GM23338 (cell line): Measurements from ENCODE around the gene TMEM38A. TPM values are rescaled to one million over a fixed set of nuclear protein-coding genes. Genes with fewer than 3 reads are reported as not detected.

ENCODE experiments used
- ATAC-seq: fragments of 200-7000 bp; cut with Tn5 transposase; 3 replicates; pipeline ENCODE4 v1.9.1; 2020
- DNase-seq: peaks from one replicate; pipeline ENCODE4 v3.0.0-alpha.2; 2015; ENCODE audit warnings: low spot score
- H2AFZ ChIP-seq: fragments of 200-600 bp; sonication (generic); 2 replicates; pipeline ENCODE4 v1.8.0; 2016; ENCODE audit warnings: antibody characterized with exemption, mild to moderate bottlenecking, moderate library complexity
- H3F3A ChIP-seq: fragments of 200-600 bp; sonication (generic); replicated peaks from 2 replicates; pipeline ENCODE4 v1.8.0; 2017; ENCODE audit warnings: antibody characterized with exemption, mixed run types, low read depth
- H3K27ac ChIP-seq: fragments of 200-600 bp; sonication (generic); 2 replicates; pipeline ENCODE4 v1.6.1; 2016; ENCODE audit warnings: low read depth
- H3K27me3 ChIP-seq: fragments of 200-600 bp; sonication (generic); 2 replicates; pipeline ENCODE4 v1.8.0; 2016; ENCODE audit warnings: mild to moderate bottlenecking, mixed run types, moderate library complexity; ENCODE audit not compliant: insufficient read depth
- H3K36me3 ChIP-seq: fragments of 200-600 bp; sonication (generic); 2 replicates; pipeline ENCODE4 v1.8.0; 2016; ENCODE audit warnings: mild to moderate bottlenecking; ENCODE audit not compliant: insufficient read depth
- H3K4me1 ChIP-seq: fragments of 200-600 bp; sonication (generic); 2 replicates; pipeline ENCODE4 v1.8.0; 2016; ENCODE audit warnings: mild to moderate bottlenecking, moderate library complexity; ENCODE audit not compliant: insufficient read depth
- H3K4me2 ChIP-seq: fragments of 200-600 bp; sonication (generic); 2 replicates; pipeline ENCODE4 v1.7.1; 2017; ENCODE audit warnings: mixed run types
- H3K4me3 ChIP-seq: fragments of 200-600 bp; sonication (generic); 2 replicates; pipeline ENCODE4 v1.6.1; 2016; ENCODE audit warnings: mixed run types
- H3K79me2 ChIP-seq: fragments of 200-600 bp; sonication (generic); replicated peaks from 2 replicates; pipeline ENCODE4 v1.8.0; 2017; ENCODE audit warnings: mild to moderate bottlenecking; ENCODE audit not compliant: insufficient read depth
- H3K9me2 ChIP-seq: fragments of 200-600 bp; sonication (generic); 2 replicates; pipeline ENCODE4 v1.8.0; 2017; ENCODE audit not compliant: insufficient read depth
- H4K20me1 ChIP-seq: fragments of 200-600 bp; sonication (generic); replicated peaks from 2 replicates; pipeline ENCODE4 v1.8.0; 2017; ENCODE audit warnings: mild to moderate bottlenecking; ENCODE audit not compliant: insufficient read depth
- H3K27ac Mint-ChIP-seq: 2 replicates; pipeline ENCODE4 v1.8.0; 2020; ENCODE audit warnings: inconsistent platforms, mild to moderate bottlenecking, moderate library complexity, mixed read lengths
- H3K27me3 Mint-ChIP-seq: 3 replicates; pipeline ENCODE4 v1.8.0; 2022; ENCODE audit warnings: low read depth, mild to moderate bottlenecking, moderate library complexity, mixed read lengths, inconsistent platforms; ENCODE audit not compliant: insufficient read depth, poor library complexity
- H3K36me3 Mint-ChIP-seq: 3 replicates; pipeline ENCODE4 v1.8.0; 2021; ENCODE audit warnings: low read depth, mild to moderate bottlenecking, inconsistent platforms, moderate library complexity, mixed read lengths
- H3K4me1 Mint-ChIP-seq: 3 replicates; pipeline ENCODE4 v1.8.0; 2020; ENCODE audit warnings: mild to moderate bottlenecking, inconsistent platforms, mixed read lengths
- H3K4me3 Mint-ChIP-seq: 3 replicates; pipeline ENCODE4 v1.8.0; 2021; ENCODE audit warnings: moderate library complexity, mild to moderate bottlenecking, inconsistent platforms, mixed read lengths
- H3K9me3 Mint-ChIP-seq: 3 replicates; pipeline ENCODE4 v1.8.0; 2020; ENCODE audit warnings: moderate library complexity, mild to moderate bottlenecking, inconsistent platforms, mixed read lengths
- CREB1 ChIP-seq: fragments of 250-450 bp; sonication (Bioruptor Pico); IDR thresholded peaks from 2 replicates; pipeline ENCODE4 v1.5.0; 2020; ENCODE audit warnings: low read depth, mild to moderate bottlenecking, moderate library complexity
- CTCF ChIP-seq, 2 experiments: fragments of 200-600 bp in 1 of 2; sonication (generic) in 1 of 2; conservative IDR thresholded peaks; 2 replicates each; pipeline versions ENCODE4 v1.5.1 to v1.6.1; 2016 to 2017; ENCODE audit warnings: antibody characterized with exemption in 2 of 2, low read depth in 2 of 2, mild to moderate bottlenecking in 2 of 2, moderate library complexity in 1 of 2
- ETS1 ChIP-seq: IDR thresholded peaks from 2 replicates; pipeline ENCODE4 v1.6.1; 2016; ENCODE audit warnings: antibody characterized with exemption
- EZH2 ChIP-seq: fragments of 200-600 bp; sonication (generic); IDR thresholded peaks from one replicate; pipeline ENCODE4 v1.8.0; 2017; ENCODE audit warnings: antibody characterized with exemption, mild to moderate bottlenecking, low read depth; ENCODE audit not compliant: unreplicated experiment
- EZH2phosphoT487 ChIP-seq: fragments of 200-600 bp; sonication (generic); IDR thresholded peaks from one replicate; pipeline ENCODE4 v1.8.1; 2018; ENCODE audit warnings: antibody characterized with exemption; ENCODE audit not compliant: unreplicated experiment
- JUNB ChIP-seq: IDR thresholded peaks from one replicate; pipeline ENCODE4 v1.6.1; 2016; ENCODE audit warnings: antibody characterized with exemption; ENCODE audit not compliant: unreplicated experiment
- NANOG ChIP-seq: IDR thresholded peaks from 2 replicates; pipeline ENCODE4 v1.6.1; 2016; ENCODE audit warnings: antibody characterized with exemption, borderline replicate concordance
- POLR2AphosphoS5 ChIP-seq: IDR thresholded peaks from 2 replicates; pipeline ENCODE4 v1.6.1; 2016; ENCODE audit warnings: antibody characterized with exemption, low read depth
- REST ChIP-seq: IDR thresholded peaks from one replicate; pipeline ENCODE4 v1.6.1; 2018; ENCODE audit warnings: antibody characterized with exemption; ENCODE audit not compliant: unreplicated experiment
- STAT1 ChIP-seq: IDR thresholded peaks from one replicate; pipeline ENCODE4 v1.6.1; 2016; ENCODE audit warnings: antibody characterized with exemption; ENCODE audit not compliant: unreplicated experiment
- ZNF114 ChIP-seq: fragments of 250-450 bp; sonication (Bioruptor Pico); IDR thresholded peaks from 2 replicates; pipeline ENCODE4 v1.5.0; 2020; ENCODE audit warnings: mild to moderate bottlenecking, moderate library complexity
- ZNF331 ChIP-seq: fragments of 250-450 bp; sonication (Bioruptor Pico); IDR thresholded peaks from 2 replicates; pipeline ENCODE4 v1.5.0; 2020; ENCODE audit warnings: low read depth, mild to moderate bottlenecking, moderate library complexity
- ZNF462 ChIP-seq: fragments of 250-450 bp; sonication (Bioruptor Pico); IDR thresholded peaks from 2 replicates; pipeline ENCODE4 v1.5.0; 2020; ENCODE audit warnings: mild to moderate bottlenecking, moderate library complexity
- polyA plus RNA-seq: library from polyadenylated mRNA; unstranded; fragments of >200 nt; fragmentation: Nextera tagmentation; extraction: Ambion mirVana; gene quantifications from 2 replicates; pipeline ENCODE4 v1.2.1, GENCODE V29; 2016
- total RNA-seq: library from RNA; depleted of rRNA; stranded (reverse); fragments of >200 nt; shearing (Covaris generic); gene quantifications from 2 replicates; pipeline ENCODE4 v1.2.3, GENCODE V29; 2014

TMEM38A gene
- total and polyA plus RNA-seq, 2 experiments from 2014 or later, result 5.9 to 14.1 TPM

- TF ChIP-seq REST (no peak), JUNB (no peak), EZH2 (no peak)
Measured at GRCh38 chr19:16614941-16615340, 46.0 kb upstream of the TMEM38A start (continued).

GRCh38 chr19:16615808-16616207 is 45.1 kb upstream of the TMEM38A start:
- H3K27me3 Mint-ChIP-seq, result peaks cover 8% of the 10 kb centered on the region
- peak; percentile 78 for ATAC-seq
- TF ChIP-seq ETS1, result no peak
- TF ChIP-seq ZNF114 (CRISPR knock-in tag), result no peak
- no peak for TF ChIP-seq EZH2
- no peak for TF ChIP-seq CTCF (conservative IDR thresholded peaks at IDR 0.05; ENCODE audit: low read depth in 2 of 2)
- no peak for TF ChIP-seq ZNF331 (CRISPR knock-in tag)
- TF ChIP-seq CREB1 (CRISPR knock-in tag), result no peak
- no peak for TF ChIP-seq STAT1
- no peak for TF ChIP-seq POLR2AphosphoS5
- TF ChIP-seq ZNF462 (CRISPR knock-in tag), result no peak
- TF ChIP-seq NANOG, result no peak
- no peak for TF ChIP-seq JUNB
- TF ChIP-seq EZH2phosphoT487, result no peak

More at GRCh38 chr19:16615808-16616207, 45.1 kb upstream of the TMEM38A start:
- Histone ChIP-seq H3F3A (no peaks in the 10 kb centered on the region), H3K27ac (no peak overlapping the region), H3K4me2 (no peak overlapping the region), H3K36me3 (no peaks in the 10 kb centered on the region), H2AFZ (no peak overlapping the region), H3K27me3 (no peaks in the 10 kb centered on the region), H4K20me1 (peaks cover 56% of the 10 kb centered on the region), H3K9me2 (0 out of 2 replicates have a peak, but pooled peaks cover 6% of the 10 kb centered on the region), H3K4me1 (peaks cover 6% of the 10 kb centered on the region; the same call in 1 of the 2 replicates), H3K4me3 (no peak overlapping the region), H3K79me2 (peaks cover 100% of the 10 kb centered on the region)
- H3K9me3 Mint-ChIP-seq, result no peaks in the 10 kb centered on the region
- H3K36me3 Mint-ChIP-seq, result no peaks in the 10 kb centered on the region; the same call in 2 of the 3 replicates
- H3K4me3 Mint-ChIP-seq, result no peak overlapping the region
- H3K27ac Mint-ChIP-seq, result no peak overlapping the region; the same call in 1 of the 2 replicates
- peaks cover 41% of the 10 kb centered on the region for H3K4me1 Mint-ChIP-seq
- DNase-seq, result peak; percentile 44
